Fibroblast of lung (primary cell): ENCODE measurements around the gene MYBBP1A. TPM values are rescaled to one million over a fixed set of nuclear protein-coding genes. Genes with fewer than 3 reads are reported as not detected.

ENCODE experiments used
- DNase-seq, 2 donors: peaks; one replicate each; pipeline versions ENCODE4 v3.0.0 to v3.0.0-alpha.2; 2010; ENCODE audit warnings: low read depth in 2 of 2
- H2AFZ ChIP-seq: 2 replicates; pipeline ENCODE4 v1.5.1; 2012; ENCODE audit warnings: low read length, control low read depth, inconsistent platforms
- H3K27ac ChIP-seq: 2 replicates; pipeline ENCODE4 v1.5.1; 2011; ENCODE audit warnings: low read length, control low read depth; ENCODE audit not compliant: insufficient read depth
- H3K27me3 ChIP-seq: 2 replicates; pipeline ENCODE4 v1.5.1; 2011; ENCODE audit warnings: mild to moderate bottlenecking, low read length; ENCODE audit not compliant: control insufficient read depth, insufficient read depth
- H3K36me3 ChIP-seq: 2 replicates; pipeline ENCODE4 v1.5.1; 2011; ENCODE audit warnings: low read length; ENCODE audit not compliant: control insufficient read depth, insufficient read depth
- H3K4me1 ChIP-seq: 2 replicates; pipeline ENCODE4 v1.5.1; 2011; ENCODE audit warnings: low read length; ENCODE audit not compliant: control insufficient read depth, insufficient read depth; ENCODE audit errors: extremely low read depth
- H3K4me2 ChIP-seq: 2 replicates; pipeline ENCODE4 v1.5.1; 2011; ENCODE audit warnings: low read length, control low read depth; ENCODE audit not compliant: insufficient read depth; ENCODE audit errors: extremely low read depth
- H3K4me3 ChIP-seq, 4 experiments: fragments of 200-600 bp in 1 of 4; sonication (generic) in 1 of 4; replicated peaks in 1 of 4; 2 replicates each; pipeline ENCODE4 v1.5.1; 2011 to 2016; ENCODE audit warnings: low read length in 4 of 4, low read depth in 3 of 4, mild to moderate bottlenecking in 3 of 4, control low read depth in 2 of 4, inconsistent platforms in 1 of 4, mixed read lengths in 1 of 4; ENCODE audit not compliant: insufficient read depth in 1 of 4; ENCODE audit errors: control extremely low read depth in 1 of 4
- H3K79me2 ChIP-seq: 2 replicates; pipeline ENCODE4 v1.5.1; 2012; ENCODE audit warnings: mild to moderate bottlenecking, low read length, inconsistent platforms; ENCODE audit not compliant: control insufficient read depth, insufficient read depth
- H3K9ac ChIP-seq: 2 replicates; pipeline ENCODE4 v1.5.1; 2011; ENCODE audit warnings: mild to moderate bottlenecking, low read length, control low read depth; ENCODE audit not compliant: insufficient read depth
- H3K9me3 ChIP-seq: 2 replicates; pipeline ENCODE4 v1.5.1; 2012; ENCODE audit warnings: low read depth, low read length; ENCODE audit not compliant: control insufficient read depth, insufficient read depth
- H4K20me1 ChIP-seq: 2 replicates; pipeline ENCODE4 v1.5.1; 2011; ENCODE audit warnings: low read length; ENCODE audit not compliant: control insufficient read depth, insufficient read depth; ENCODE audit errors: extremely low read depth
- CTCF ChIP-seq, 2 donors: IDR thresholded peaks in 1 of 2; conservative IDR thresholded peaks in 1 of 2; 1 replicate in 1 of 2; 2 replicates in 1 of 2; pipeline ENCODE4 v1.5.1; 2011 to 2012; ENCODE audit warnings: low read length in 2 of 2, control low read depth in 1 of 2, inconsistent platforms in 1 of 2, low read depth in 1 of 2, mild to moderate bottlenecking in 1 of 2
- EZH2 ChIP-seq: IDR thresholded peaks from 2 replicates; pipeline ENCODE4 v1.5.1; 2012; ENCODE audit warnings: low read length, control low read depth, mild to moderate bottlenecking; ENCODE audit errors: missing control alignments
- polyA plus RNA-seq, 2 donors: library from polyadenylated mRNA; depleted of rRNA in 1 of 2; stranded (reverse) in 1 of 2; unstranded in 1 of 2; fragments of >200 nt; gene quantifications; 2 replicates each; pipeline ENCODE4 v1.2.1, GENCODE V29; 2011 to 2012; ENCODE audit warnings: missing spikeins in 1 of 2
- total RNA-seq: library from RNA; depleted of rRNA; stranded (reverse); fragments of >200 nt; gene quantifications from 2 replicates; pipeline ENCODE4 v1.2.1, GENCODE V29; 2014

MYBBP1A gene
- total and polyA plus RNA-seq, 2 donors (not counting 1 experiment from before 2014, with no cell fraction given), result 14.1 to 28.6 TPM

- no peak overlapping the region for H3K4me3 ChIP-seq
- no peaks in the 10 kb centered on the region for H3K4me1 ChIP-seq
- no peak for DNase-seq
- H3K9ac ChIP-seq, result no peak overlapping the region
- H3K27ac ChIP-seq, result no peak overlapping the region
- no peaks in the 10 kb centered on the region for H3K9me3 ChIP-seq
- H3K27me3 ChIP-seq, result peaks cover 19% of the 10 kb centered on the region
- H3K36me3 ChIP-seq, result no peaks in the 10 kb centered on the region
- no peaks in the 10 kb centered on the region for H4K20me1 ChIP-seq
- no peak overlapping the region for H2AFZ ChIP-seq
- no peak overlapping the region for H3K4me2 ChIP-seq
- TF ChIP-seq CTCF (conservative IDR thresholded peaks at IDR 0.05 in 1 of 2, IDR thresholded peaks at IDR 0.05 in 1 of 2; ENCODE audit: low read depth in 1 of 2, low read length in 2 of 2), result no peak
- no peak for TF ChIP-seq EZH2
- H3K79me2 ChIP-seq, result no peaks in the 10 kb centered on the region
These were observed 52.6 kb downstream of the MYBBP1A start for GRCh38 chr17:4502466-4503154.

GRCh38 chr17:4501295-4501949 is 53.8 kb downstream of the MYBBP1A start:
- Histone ChIP-seq H3K36me3 (no peaks in the 10 kb centered on the region), H3K4me3 (no peak overlapping the region), H3K27ac (no peak overlapping the region), H2AFZ (no peak overlapping the region), H3K4me2 (no peak overlapping the region), H3K79me2 (no peaks in the 10 kb centered on the region), H4K20me1 (no peaks in the 10 kb centered on the region), H3K27me3 (peaks cover 19% of the 10 kb centered on the region), H3K9ac (no peak overlapping the region), H3K4me1 (no peaks in the 10 kb centered on the region), H3K9me3 (no peaks in the 10 kb centered on the region)
- TF ChIP-seq EZH2, result no peak
- TF ChIP-seq CTCF (conservative IDR thresholded peaks at IDR 0.05 in 1 of 2, IDR thresholded peaks at IDR 0.05 in 1 of 2; ENCODE audit: low read depth in 1 of 2, low read length in 2 of 2), result no peak
- DNase-seq, result no peak

- Histone ChIP-seq H3K79me2 (no peaks in the 10 kb centered on the region), H3K9ac (no peak overlapping the region), H2AFZ (no peak overlapping the region), H3K4me1 (no peaks in the 10 kb centered on the region), H3K27ac (no peak overlapping the region), H3K36me3 (no peaks in the 10 kb centered on the region), H3K4me2 (no peak overlapping the region), H3K4me3 (no peak overlapping the region), H3K27me3 (peaks cover 19% of the 10 kb centered on the region), H3K9me3 (no peaks in the 10 kb centered on the region), H4K20me1 (no peaks in the 10 kb centered on the region)
- TF ChIP-seq EZH2, result no peak
- TF ChIP-seq CTCF (conservative IDR thresholded peaks at IDR 0.05 in 1 of 2, IDR thresholded peaks at IDR 0.05 in 1 of 2; ENCODE audit: low read depth in 1 of 2, low read length in 2 of 2), result no peak
- no peak for DNase-seq
These were observed 55.0 kb downstream of the MYBBP1A start for GRCh38 chr17:4500191-4500571.
